Mammary epithelial cell (primary cell): ENCODE measurements around the gene TRRAP.

ENCODE experiments used
- CTCF ChIP-seq, 2 donors: IDR thresholded peaks in 1 of 2; conservative IDR thresholded peaks in 1 of 2; 2 replicates each; pipeline ENCODE4 v1.5.1; 2011 to 2012; ENCODE audit warnings: inconsistent platforms in 2 of 2, low read length in 2 of 2, mild to moderate bottlenecking in 2 of 2, control low read depth in 1 of 2, low read depth in 1 of 2; ENCODE audit not compliant: insufficient read depth in 1 of 2; ENCODE audit errors: extremely low read depth in 1 of 2
- EZH2 ChIP-seq: IDR thresholded peaks from 2 replicates; pipeline ENCODE4 v1.6.1; 2012; ENCODE audit warnings: low read length, inconsistent platforms, borderline replicate concordance

- TF ChIP-seq EZH2, result no peak
- no peak for TF ChIP-seq CTCF (conservative IDR thresholded peaks at IDR 0.05 in 1 of 2, IDR thresholded peaks at IDR 0.05 in 1 of 2; ENCODE audit: extremely low read depth in 1 of 2, insufficient read depth in 1 of 2, low read depth in 1 of 2, low read length in 2 of 2)
Measured at GRCh38 chr7:98922392-98923187, 44.3 kb downstream of the TRRAP start.
